ENCODE results near the gene AAK1.

AAK1 gene

GRCh38 chr2:69438580-69438979 lies 205.0 kb downstream of the AAK1 start:
- ChIA-PET POLR2A (no interaction called here), CTCF (interaction anchor here (1.2 to 3.0 kb wide), 4 partner anchors 10 to 116 kb away, joined by 3 to 14 read pairs (median 8); no protein-coding TSS in a partner anchor)
- DNase-seq (ENCODE audit: extremely low spot score): no peak
- TF ChIP-seq CTCF (IDR thresholded peaks at IDR 0.05; ENCODE audit: control extremely low read depth, extremely low read depth, low read depth, missing control alignments): no peak

DNA sequence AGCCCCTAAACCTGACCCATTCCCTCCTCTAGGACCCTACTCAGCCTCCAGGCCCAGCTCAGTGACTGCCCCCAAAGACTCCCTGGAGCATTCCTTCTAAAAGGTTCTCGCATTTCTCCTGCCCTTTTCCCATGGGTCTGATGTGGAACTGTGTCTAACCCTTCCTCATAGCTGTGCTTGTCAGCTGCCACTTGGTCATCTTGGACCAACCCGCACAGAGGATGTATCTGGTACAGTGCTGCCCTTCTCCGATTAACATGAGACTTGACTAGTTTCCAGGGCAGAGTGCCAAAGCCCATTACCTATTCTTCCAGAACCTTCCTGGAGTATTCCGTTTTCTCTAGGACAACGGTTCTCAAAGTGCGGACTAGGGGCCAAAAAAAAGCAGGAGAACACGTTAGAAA lies 205.8 kb downstream of the AAK1 start:
- no peak for DNase-seq (ENCODE audit: extremely low spot score)
- ChIA-PET POLR2A (interaction anchor here (0.7 to 1.4 kb wide), 3 partner anchors 14 to 56 kb away, joined by 3 to 7 read pairs (median 3); no protein-coding TSS in a partner anchor), CTCF (interaction anchor here (0.8 to 3.0 kb wide), 16 partner anchors 9 to 494 kb away, joined by 3 to 14 read pairs (median 4); no protein-coding TSS in a partner anchor)
- no peak for TF ChIP-seq CTCF (IDR thresholded peaks at IDR 0.05; ENCODE audit: control extremely low read depth, extremely low read depth, low read depth, missing control alignments)

DNA sequence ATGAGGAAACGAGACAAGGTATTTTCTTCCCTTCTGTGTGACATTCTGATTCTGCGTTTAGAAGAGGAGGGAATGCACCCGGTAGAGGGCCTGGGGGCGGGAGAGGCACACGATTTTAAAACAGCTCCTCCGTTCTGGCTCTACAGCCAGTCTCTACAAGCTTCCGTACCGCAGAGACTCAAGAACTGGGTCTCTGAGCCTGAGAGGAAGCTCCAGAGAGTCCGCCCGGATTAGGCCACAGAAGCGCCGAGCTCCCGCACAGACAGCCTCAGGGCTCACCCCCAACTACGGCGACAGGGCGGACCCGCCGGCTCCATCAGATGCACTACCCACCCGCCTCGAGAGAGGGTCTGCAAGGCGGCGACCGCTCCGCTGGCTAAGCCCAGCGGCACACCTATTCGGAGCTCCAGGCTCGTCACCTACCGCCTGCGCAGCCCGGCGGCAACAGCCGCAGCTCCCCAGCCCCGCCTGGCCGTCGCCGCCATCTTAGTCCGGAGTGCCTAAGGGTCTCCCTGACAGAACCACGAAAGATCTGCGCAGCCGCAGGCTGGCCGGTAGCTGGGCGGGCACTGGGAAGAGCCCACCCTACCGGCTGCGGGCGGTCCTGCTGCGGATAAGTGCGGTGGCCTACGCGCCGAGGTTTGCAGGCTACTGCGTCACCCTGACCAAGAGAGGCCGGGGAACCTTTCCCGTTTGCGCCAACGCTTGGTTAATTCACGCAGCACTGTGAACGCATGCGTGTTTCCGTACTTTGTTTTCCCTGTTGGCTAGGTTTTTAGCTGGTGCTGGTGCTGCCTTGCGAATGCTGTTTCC lies 206.4 kb downstream of the AAK1 start, which contains the start of gene NFU1:
Gene NFU1, minus strand, starts transcription at position 498 of the 813 bp plus-strand sequence. Its CDS starts 13 bp downstream, at position 485.
- ChIA-PET POLR2A (interaction anchor here (0.7 to 1.4 kb wide), 5 partner anchors 15 to 593 kb away, joined by 3 to 7 read pairs (median 3); no protein-coding TSS in a partner anchor), CTCF (interaction anchor here (0.6 to 3.0 kb wide), 20 partner anchors 8 to 493 kb away, joined by 3 to 14 read pairs (median 4); no protein-coding TSS in a partner anchor)
- peak; percentile 52 for TF ChIP-seq CTCF (IDR thresholded peaks at IDR 0.05; ENCODE audit: control extremely low read depth, extremely low read depth, low read depth, missing control alignments)
- DNase-seq (ENCODE audit: extremely low spot score): peak; percentile 98

GRCh38 chr2:69436596-69436937 lies 207.0 kb downstream of the AAK1 start:
- peak; percentile 1 for TF ChIP-seq CTCF (IDR thresholded peaks at IDR 0.05; ENCODE audit: control extremely low read depth, extremely low read depth, low read depth, missing control alignments)
- DNase-seq (ENCODE audit: extremely low spot score): peak; percentile 26
- POLR2A ChIA-PET: interaction anchor here (0.7 to 1.4 kb wide), 3 partner anchors 17 to 593 kb away, joined by 3 to 7 read pairs (median 5); no protein-coding TSS in a partner anchor
- CTCF ChIA-PET: interaction anchor here (0.6 to 3.0 kb wide), 15 partner anchors 8 to 493 kb away, joined by 3 to 14 read pairs (median 4); no protein-coding TSS in a partner anchor

DNA sequence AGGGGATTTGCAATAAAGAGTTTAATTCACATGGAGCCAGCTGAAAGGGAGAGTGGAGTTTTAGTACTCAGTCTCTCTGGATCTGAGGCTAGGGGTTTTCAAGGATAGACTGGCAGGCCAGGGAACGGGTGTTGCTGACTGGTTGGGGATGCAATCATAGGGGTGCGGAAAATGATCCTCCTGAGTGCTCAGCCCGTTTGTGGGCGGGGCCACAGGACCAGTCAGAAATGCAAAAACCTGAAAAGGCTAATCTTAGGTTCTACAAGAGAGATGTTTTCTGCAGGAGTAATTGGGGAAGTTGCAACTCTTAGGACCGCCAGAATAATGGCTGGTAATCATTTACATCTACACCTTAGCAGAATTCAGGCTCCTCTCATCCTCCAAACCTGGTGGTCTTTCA lies 208.8 kb downstream of the AAK1 start:
- ChIA-PET POLR2A (no interaction called here), CTCF (no interaction called here)
- TF ChIP-seq CTCF (IDR thresholded peaks at IDR 0.05; ENCODE audit: control extremely low read depth, extremely low read depth, low read depth, missing control alignments): no peak
- DNase-seq (ENCODE audit: extremely low spot score): no peak

- ChIA-PET POLR2A (no interaction called here), CTCF (interaction anchor here (0.7 to 2.3 kb wide), 4 partner anchors 8 to 32 kb away, joined by 4 to 7 read pairs (median 4); partner anchors contain the start of gene NFU1)
- TF ChIP-seq CTCF (IDR thresholded peaks at IDR 0.05; ENCODE audit: control extremely low read depth, extremely low read depth, low read depth, missing control alignments): no peak
- DNase-seq (ENCODE audit: extremely low spot score): no peak
Measured at GRCh38 chr2:69429491-69430183, 213.9 kb downstream of the AAK1 start.
